GM23338 (cell line): ENCODE results near the gene GRIK1. TPM values are rescaled to one million over a fixed set of nuclear protein-coding genes. Genes with fewer than 3 reads are reported as not detected.
A peak's percentile ranks its signal among the peaks of the same experiment; 100 is the strongest.

Experiments
- ATAC-seq: fragments of 200-7000 bp; cut with Tn5 transposase; 3 replicates; pipeline ENCODE4 v1.9.1; 2020
- DNase-seq: peaks from one replicate; pipeline ENCODE4 v3.0.0-alpha.2; 2015; ENCODE audit warnings: low spot score
- H2AFZ ChIP-seq: fragments of 200-600 bp; sonication (generic); 2 replicates; pipeline ENCODE4 v1.8.0; 2016; ENCODE audit warnings: antibody characterized with exemption, mild to moderate bottlenecking, moderate library complexity
- H3F3A ChIP-seq: fragments of 200-600 bp; sonication (generic); replicated peaks from 2 replicates; pipeline ENCODE4 v1.8.0; 2017; ENCODE audit warnings: antibody characterized with exemption, mixed run types, low read depth
- H3K27ac ChIP-seq: fragments of 200-600 bp; sonication (generic); 2 replicates; pipeline ENCODE4 v1.6.1; 2016; ENCODE audit warnings: low read depth
- H3K27me3 ChIP-seq: fragments of 200-600 bp; sonication (generic); 2 replicates; pipeline ENCODE4 v1.8.0; 2016; ENCODE audit warnings: mild to moderate bottlenecking, mixed run types, moderate library complexity; ENCODE audit not compliant: insufficient read depth
- H3K36me3 ChIP-seq: fragments of 200-600 bp; sonication (generic); 2 replicates; pipeline ENCODE4 v1.8.0; 2016; ENCODE audit warnings: mild to moderate bottlenecking; ENCODE audit not compliant: insufficient read depth
- H3K4me1 ChIP-seq: fragments of 200-600 bp; sonication (generic); 2 replicates; pipeline ENCODE4 v1.8.0; 2016; ENCODE audit warnings: mild to moderate bottlenecking, moderate library complexity; ENCODE audit not compliant: insufficient read depth
- H3K4me2 ChIP-seq: fragments of 200-600 bp; sonication (generic); 2 replicates; pipeline ENCODE4 v1.7.1; 2017; ENCODE audit warnings: mixed run types
- H3K4me3 ChIP-seq: fragments of 200-600 bp; sonication (generic); 2 replicates; pipeline ENCODE4 v1.6.1; 2016; ENCODE audit warnings: mixed run types
- H3K79me2 ChIP-seq: fragments of 200-600 bp; sonication (generic); replicated peaks from 2 replicates; pipeline ENCODE4 v1.8.0; 2017; ENCODE audit warnings: mild to moderate bottlenecking; ENCODE audit not compliant: insufficient read depth
- H3K9me2 ChIP-seq: fragments of 200-600 bp; sonication (generic); 2 replicates; pipeline ENCODE4 v1.8.0; 2017; ENCODE audit not compliant: insufficient read depth
- H4K20me1 ChIP-seq: fragments of 200-600 bp; sonication (generic); replicated peaks from 2 replicates; pipeline ENCODE4 v1.8.0; 2017; ENCODE audit warnings: mild to moderate bottlenecking; ENCODE audit not compliant: insufficient read depth
- H3K27ac Mint-ChIP-seq: 2 replicates; pipeline ENCODE4 v1.8.0; 2020; ENCODE audit warnings: inconsistent platforms, mild to moderate bottlenecking, moderate library complexity, mixed read lengths
- H3K27me3 Mint-ChIP-seq: 3 replicates; pipeline ENCODE4 v1.8.0; 2022; ENCODE audit warnings: low read depth, mild to moderate bottlenecking, moderate library complexity, mixed read lengths, inconsistent platforms; ENCODE audit not compliant: insufficient read depth, poor library complexity
- H3K36me3 Mint-ChIP-seq: 3 replicates; pipeline ENCODE4 v1.8.0; 2021; ENCODE audit warnings: low read depth, mild to moderate bottlenecking, inconsistent platforms, moderate library complexity, mixed read lengths
- H3K4me1 Mint-ChIP-seq: 3 replicates; pipeline ENCODE4 v1.8.0; 2020; ENCODE audit warnings: mild to moderate bottlenecking, inconsistent platforms, mixed read lengths
- H3K4me3 Mint-ChIP-seq: 3 replicates; pipeline ENCODE4 v1.8.0; 2021; ENCODE audit warnings: moderate library complexity, mild to moderate bottlenecking, inconsistent platforms, mixed read lengths
- H3K9me3 Mint-ChIP-seq: 3 replicates; pipeline ENCODE4 v1.8.0; 2020; ENCODE audit warnings: moderate library complexity, mild to moderate bottlenecking, inconsistent platforms, mixed read lengths
- CREB1 ChIP-seq: fragments of 250-450 bp; sonication (Bioruptor Pico); IDR thresholded peaks from 2 replicates; pipeline ENCODE4 v1.5.0; 2020; ENCODE audit warnings: low read depth, mild to moderate bottlenecking, moderate library complexity
- CTCF ChIP-seq, 2 experiments: fragments of 200-600 bp in 1 of 2; sonication (generic) in 1 of 2; conservative IDR thresholded peaks; 2 replicates each; pipeline versions ENCODE4 v1.5.1 to v1.6.1; 2016 to 2017; ENCODE audit warnings: antibody characterized with exemption in 2 of 2, low read depth in 2 of 2, mild to moderate bottlenecking in 2 of 2, moderate library complexity in 1 of 2
- ETS1 ChIP-seq: IDR thresholded peaks from 2 replicates; pipeline ENCODE4 v1.6.1; 2016; ENCODE audit warnings: antibody characterized with exemption
- EZH2 ChIP-seq: fragments of 200-600 bp; sonication (generic); IDR thresholded peaks from one replicate; pipeline ENCODE4 v1.8.0; 2017; ENCODE audit warnings: antibody characterized with exemption, mild to moderate bottlenecking, low read depth; ENCODE audit not compliant: unreplicated experiment
- EZH2phosphoT487 ChIP-seq: fragments of 200-600 bp; sonication (generic); IDR thresholded peaks from one replicate; pipeline ENCODE4 v1.8.1; 2018; ENCODE audit warnings: antibody characterized with exemption; ENCODE audit not compliant: unreplicated experiment
- JUNB ChIP-seq: IDR thresholded peaks from one replicate; pipeline ENCODE4 v1.6.1; 2016; ENCODE audit warnings: antibody characterized with exemption; ENCODE audit not compliant: unreplicated experiment
- NANOG ChIP-seq: IDR thresholded peaks from 2 replicates; pipeline ENCODE4 v1.6.1; 2016; ENCODE audit warnings: antibody characterized with exemption, borderline replicate concordance
- POLR2AphosphoS5 ChIP-seq: IDR thresholded peaks from 2 replicates; pipeline ENCODE4 v1.6.1; 2016; ENCODE audit warnings: antibody characterized with exemption, low read depth
- STAT1 ChIP-seq: IDR thresholded peaks from one replicate; pipeline ENCODE4 v1.6.1; 2016; ENCODE audit warnings: antibody characterized with exemption; ENCODE audit not compliant: unreplicated experiment
- ZNF114 ChIP-seq: fragments of 250-450 bp; sonication (Bioruptor Pico); IDR thresholded peaks from 2 replicates; pipeline ENCODE4 v1.5.0; 2020; ENCODE audit warnings: mild to moderate bottlenecking, moderate library complexity
- ZNF331 ChIP-seq: fragments of 250-450 bp; sonication (Bioruptor Pico); IDR thresholded peaks from 2 replicates; pipeline ENCODE4 v1.5.0; 2020; ENCODE audit warnings: low read depth, mild to moderate bottlenecking, moderate library complexity
- polyA plus RNA-seq: library from polyadenylated mRNA; unstranded; fragments of >200 nt; fragmentation: Nextera tagmentation; extraction: Ambion mirVana; gene quantifications from 2 replicates; pipeline ENCODE4 v1.2.1, GENCODE V29; 2016
- total RNA-seq: library from RNA; depleted of rRNA; stranded (reverse); fragments of >200 nt; shearing (Covaris generic); gene quantifications from 2 replicates; pipeline ENCODE4 v1.2.3, GENCODE V29; 2014
- TF ChIP-seq, protein P1 (sequence below): IDR thresholded peaks from one replicate; pipeline ENCODE4 v1.6.1; 2018; ENCODE audit warnings: antibody characterized with exemption; ENCODE audit not compliant: unreplicated experiment
- TF ChIP-seq, protein P2 (sequence below): fragments of 250-450 bp; sonication (Bioruptor Pico); IDR thresholded peaks from 2 replicates; pipeline ENCODE4 v1.5.0; 2020; ENCODE audit warnings: mild to moderate bottlenecking, moderate library complexity

Gene GRIK1
- total and polyA plus RNA-seq, 2 experiments from 2014 or later = 0.18 to 0.42 TPM

- no peaks in the 10 kb centered on the region for H3F3A ChIP-seq
- H3K36me3 ChIP-seq = no peaks in the 10 kb centered on the region
- H3K27ac Mint-ChIP-seq = no peak overlapping the region
- DNase-seq (peak; percentile 27), ATAC-seq (no peak; the same call in 2 of the 3 replicates)
- H3K27me3 Mint-ChIP-seq = no peaks in the 10 kb centered on the region
- peaks cover 6% of the 10 kb centered on the region; the same call in 2 of the 3 replicates for H3K4me1 Mint-ChIP-seq
- no peak overlapping the region for H3K27ac ChIP-seq
- TF ChIP-seq EZH2 (no peak), ZNF114 (CRISPR knock-in tag) (no peak), CTCF (conservative IDR thresholded peaks at IDR 0.05; ENCODE audit: low read depth in 2 of 2) (no peak), POLR2AphosphoS5 (no peak), NANOG (no peak), EZH2phosphoT487 (no peak), CREB1 (CRISPR knock-in tag) (no peak), ETS1 (no peak), STAT1 (no peak), ZNF331 (CRISPR knock-in tag) (no peak), JUNB (no peak)
- TF ChIP-seq, protein P1, sequence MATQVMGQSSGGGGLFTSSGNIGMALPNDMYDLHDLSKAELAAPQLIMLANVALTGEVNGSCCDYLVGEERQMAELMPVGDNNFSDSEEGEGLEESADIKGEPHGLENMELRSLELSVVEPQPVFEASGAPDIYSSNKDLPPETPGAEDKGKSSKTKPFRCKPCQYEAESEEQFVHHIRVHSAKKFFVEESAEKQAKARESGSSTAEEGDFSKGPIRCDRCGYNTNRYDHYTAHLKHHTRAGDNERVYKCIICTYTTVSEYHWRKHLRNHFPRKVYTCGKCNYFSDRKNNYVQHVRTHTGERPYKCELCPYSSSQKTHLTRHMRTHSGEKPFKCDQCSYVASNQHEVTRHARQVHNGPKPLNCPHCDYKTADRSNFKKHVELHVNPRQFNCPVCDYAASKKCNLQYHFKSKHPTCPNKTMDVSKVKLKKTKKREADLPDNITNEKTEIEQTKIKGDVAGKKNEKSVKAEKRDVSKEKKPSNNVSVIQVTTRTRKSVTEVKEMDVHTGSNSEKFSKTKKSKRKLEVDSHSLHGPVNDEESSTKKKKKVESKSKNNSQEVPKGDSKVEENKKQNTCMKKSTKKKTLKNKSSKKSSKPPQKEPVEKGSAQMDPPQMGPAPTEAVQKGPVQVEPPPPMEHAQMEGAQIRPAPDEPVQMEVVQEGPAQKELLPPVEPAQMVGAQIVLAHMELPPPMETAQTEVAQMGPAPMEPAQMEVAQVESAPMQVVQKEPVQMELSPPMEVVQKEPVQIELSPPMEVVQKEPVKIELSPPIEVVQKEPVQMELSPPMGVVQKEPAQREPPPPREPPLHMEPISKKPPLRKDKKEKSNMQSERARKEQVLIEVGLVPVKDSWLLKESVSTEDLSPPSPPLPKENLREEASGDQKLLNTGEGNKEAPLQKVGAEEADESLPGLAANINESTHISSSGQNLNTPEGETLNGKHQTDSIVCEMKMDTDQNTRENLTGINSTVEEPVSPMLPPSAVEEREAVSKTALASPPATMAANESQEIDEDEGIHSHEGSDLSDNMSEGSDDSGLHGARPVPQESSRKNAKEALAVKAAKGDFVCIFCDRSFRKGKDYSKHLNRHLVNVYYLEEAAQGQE = no peak
- TF ChIP-seq, protein P2, sequence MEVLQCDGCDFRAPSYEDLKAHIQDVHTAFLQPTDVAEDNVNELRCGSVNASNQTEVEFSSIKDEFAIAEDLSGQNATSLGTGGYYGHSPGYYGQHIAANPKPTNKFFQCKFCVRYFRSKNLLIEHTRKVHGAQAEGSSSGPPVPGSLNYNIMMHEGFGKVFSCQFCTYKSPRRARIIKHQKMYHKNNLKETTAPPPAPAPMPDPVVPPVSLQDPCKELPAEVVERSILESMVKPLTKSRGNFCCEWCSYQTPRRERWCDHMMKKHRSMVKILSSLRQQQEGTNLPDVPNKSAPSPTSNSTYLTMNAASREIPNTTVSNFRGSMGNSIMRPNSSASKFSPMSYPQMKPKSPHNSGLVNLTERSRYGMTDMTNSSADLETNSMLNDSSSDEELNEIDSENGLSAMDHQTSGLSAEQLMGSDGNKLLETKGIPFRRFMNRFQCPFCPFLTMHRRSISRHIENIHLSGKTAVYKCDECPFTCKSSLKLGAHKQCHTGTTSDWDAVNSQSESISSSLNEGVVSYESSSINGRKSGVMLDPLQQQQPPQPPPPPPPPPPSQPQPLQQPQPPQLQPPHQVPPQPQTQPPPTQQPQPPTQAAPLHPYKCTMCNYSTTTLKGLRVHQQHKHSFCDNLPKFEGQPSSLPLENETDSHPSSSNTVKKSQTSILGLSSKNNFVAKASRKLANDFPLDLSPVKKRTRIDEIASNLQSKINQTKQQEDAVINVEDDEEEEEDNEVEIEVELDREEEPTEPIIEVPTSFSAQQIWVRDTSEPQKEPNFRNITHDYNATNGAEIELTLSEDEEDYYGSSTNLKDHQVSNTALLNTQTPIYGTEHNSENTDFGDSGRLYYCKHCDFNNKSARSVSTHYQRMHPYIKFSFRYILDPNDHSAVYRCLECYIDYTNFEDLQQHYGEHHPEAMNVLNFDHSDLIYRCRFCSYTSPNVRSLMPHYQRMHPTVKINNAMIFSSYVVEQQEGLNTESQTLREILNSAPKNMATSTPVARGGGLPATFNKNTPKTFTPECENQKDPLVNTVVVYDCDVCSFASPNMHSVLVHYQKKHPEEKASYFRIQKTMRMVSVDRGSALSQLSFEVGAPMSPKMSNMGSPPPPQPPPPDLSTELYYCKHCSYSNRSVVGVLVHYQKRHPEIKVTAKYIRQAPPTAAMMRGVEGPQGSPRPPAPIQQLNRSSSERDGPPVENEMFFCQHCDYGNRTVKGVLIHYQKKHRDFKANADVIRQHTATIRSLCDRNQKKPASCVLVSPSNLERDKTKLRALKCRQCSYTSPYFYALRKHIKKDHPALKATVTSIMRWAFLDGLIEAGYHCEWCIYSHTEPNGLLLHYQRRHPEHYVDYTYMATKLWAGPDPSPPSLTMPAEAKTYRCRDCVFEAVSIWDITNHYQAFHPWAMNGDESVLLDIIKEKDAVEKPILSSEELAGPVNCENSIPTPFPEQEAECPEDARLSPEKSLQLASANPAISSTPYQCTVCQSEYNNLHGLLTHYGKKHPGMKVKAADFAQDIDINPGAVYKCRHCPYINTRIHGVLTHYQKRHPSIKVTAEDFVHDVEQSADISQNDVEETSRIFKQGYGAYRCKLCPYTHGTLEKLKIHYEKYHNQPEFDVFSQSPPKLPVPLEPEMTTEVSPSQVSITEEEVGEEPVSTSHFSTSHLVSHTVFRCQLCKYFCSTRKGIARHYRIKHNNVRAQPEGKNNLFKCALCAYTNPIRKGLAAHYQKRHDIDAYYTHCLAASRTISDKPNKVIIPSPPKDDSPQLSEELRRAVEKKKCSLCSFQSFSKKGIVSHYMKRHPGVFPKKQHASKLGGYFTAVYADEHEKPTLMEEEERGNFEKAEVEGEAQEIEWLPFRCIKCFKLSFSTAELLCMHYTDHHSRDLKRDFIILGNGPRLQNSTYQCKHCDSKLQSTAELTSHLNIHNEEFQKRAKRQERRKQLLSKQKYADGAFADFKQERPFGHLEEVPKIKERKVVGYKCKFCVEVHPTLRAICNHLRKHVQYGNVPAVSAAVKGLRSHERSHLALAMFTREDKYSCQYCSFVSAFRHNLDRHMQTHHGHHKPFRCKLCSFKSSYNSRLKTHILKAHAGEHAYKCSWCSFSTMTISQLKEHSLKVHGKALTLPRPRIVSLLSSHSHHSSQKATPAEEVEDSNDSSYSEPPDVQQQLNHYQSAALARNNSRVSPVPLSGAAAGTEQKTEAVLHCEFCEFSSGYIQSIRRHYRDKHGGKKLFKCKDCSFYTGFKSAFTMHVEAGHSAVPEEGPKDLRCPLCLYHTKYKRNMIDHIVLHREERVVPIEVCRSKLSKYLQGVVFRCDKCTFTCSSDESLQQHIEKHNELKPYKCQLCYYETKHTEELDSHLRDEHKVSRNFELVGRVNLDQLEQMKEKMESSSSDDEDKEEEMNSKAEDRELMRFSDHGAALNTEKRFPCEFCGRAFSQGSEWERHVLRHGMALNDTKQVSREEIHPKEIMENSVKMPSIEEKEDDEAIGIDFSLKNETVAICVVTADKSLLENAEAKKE = no peak
- H3K27me3 ChIP-seq = no peaks in the 10 kb centered on the region
- no peaks in the 10 kb centered on the region for H3K4me1 ChIP-seq
- no peak overlapping the region for H3K4me3 ChIP-seq
- no peaks in the 10 kb centered on the region for H3K9me2 ChIP-seq
- H3K4me3 Mint-ChIP-seq = no peak overlapping the region
- H3K4me2 ChIP-seq = no peak overlapping the region
- H2AFZ ChIP-seq = peak overlapping the region; percentile 23; the same call in 1 of the 2 replicates
- no peaks in the 10 kb centered on the region for H3K79me2 ChIP-seq
- H3K36me3 Mint-ChIP-seq = no peaks in the 10 kb centered on the region
- no peaks in the 10 kb centered on the region; the same call in 2 of the 3 replicates for H3K9me3 Mint-ChIP-seq
- no peaks in the 10 kb centered on the region for H4K20me1 ChIP-seq
Observed at GRCh38 chr21:29771491-29772066, 168.2 kb downstream of the GRIK1 start.
